CD1c-positive myeloid dendritic cell (primary cell): ENCODE results near the gene FGF3.

Experiments
- DNase-seq: peaks from one replicate; pipeline ENCODE4 v3.0.0-alpha.2; 2016; ENCODE audit errors: extremely low spot score

Gene FGF3

GRCh38 chr11:69843529-69843921 is 24.3 kb upstream of the FGF3 start:
- no peak for DNase-seq

DNA sequence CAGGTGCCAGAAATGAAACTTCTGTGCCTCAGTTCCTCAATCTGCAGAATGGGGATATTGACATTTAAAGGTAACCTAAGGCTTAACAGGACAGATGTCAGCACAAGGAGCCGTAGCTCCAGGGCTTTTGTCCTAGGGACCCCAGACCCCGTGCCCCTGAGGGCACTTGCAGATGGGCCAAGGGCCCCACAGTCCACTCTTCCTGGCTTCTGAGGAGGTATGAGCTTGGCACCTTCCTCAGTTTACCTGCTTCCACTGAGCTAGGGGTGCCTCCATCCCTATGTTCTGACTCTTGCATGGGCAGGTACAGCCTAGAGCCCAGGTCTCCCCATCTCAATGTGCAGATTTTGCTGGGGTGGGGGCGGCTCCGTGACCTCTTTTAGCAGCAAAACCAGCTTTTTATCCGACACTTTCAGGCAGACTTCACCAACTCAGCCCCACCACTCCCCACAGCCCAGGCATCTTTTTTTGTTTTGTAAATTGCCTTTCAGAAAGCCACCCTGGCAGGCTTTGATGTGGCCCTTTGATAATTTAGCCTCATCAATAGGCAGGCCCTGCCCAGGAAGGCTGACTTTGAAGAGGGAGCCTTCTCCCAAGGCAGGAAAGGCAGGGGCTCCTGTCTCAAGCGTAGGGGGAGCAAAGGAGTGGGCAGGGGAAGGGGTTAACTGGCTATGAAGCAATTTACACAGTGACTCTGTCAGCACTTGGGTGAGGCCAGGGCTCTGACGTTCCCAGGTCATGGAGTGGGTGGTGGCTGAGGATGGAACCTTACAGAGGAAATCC is 23.7 kb upstream of the FGF3 start:
- DNase-seq: no peak

- peak; percentile 3 for DNase-seq
Measured at GRCh38 chr11:69841859-69842698, 22.9 kb upstream of the FGF3 start.

- DNase-seq: no peak
Measured at GRCh38 chr11:69841170-69841858, 22.1 kb upstream of the FGF3 start.

DNA sequence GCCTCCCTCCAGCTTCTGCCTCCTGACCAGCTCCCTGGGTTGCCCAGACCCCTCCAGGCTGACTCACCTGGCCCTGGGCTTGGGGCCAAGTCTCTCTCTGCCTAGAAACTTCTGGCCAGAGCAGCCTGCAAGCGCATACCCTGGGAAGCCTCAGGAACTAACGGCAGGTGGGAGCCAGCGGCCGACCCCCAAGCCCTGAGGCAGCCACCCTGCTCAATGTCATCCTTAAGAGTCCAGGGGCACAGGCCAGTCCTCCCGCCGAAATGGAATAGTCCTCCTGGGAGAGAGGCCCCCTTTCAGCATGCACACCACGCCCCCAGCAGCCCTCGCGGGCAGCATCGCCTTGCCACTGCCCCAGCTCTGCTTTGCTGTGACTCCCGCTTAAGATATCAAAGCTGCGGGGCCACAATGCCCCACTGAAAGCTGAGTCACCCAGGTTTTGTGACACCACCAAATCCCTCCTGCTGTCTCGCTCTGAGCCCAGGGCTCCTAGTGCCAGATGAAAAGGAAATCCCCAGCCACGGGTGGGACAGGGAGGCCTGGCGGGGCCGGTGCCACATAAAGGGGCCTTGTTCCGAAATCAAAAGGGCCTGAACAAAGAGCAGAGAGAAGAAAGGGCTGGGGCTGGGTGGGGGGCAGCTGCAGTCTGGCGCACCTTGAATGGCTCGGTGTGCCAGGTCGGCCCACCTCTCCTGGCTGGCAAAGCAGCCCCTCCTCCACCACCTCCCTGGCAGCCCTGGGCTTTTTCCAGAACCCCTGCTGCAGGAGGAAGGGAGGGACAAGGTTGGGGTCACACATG is 21.4 kb upstream of the FGF3 start:
- no peak for DNase-seq

- DNase-seq: no peak
Measured at GRCh38 chr11:69839516-69839915, 20.3 kb upstream of the FGF3 start.

DNA sequence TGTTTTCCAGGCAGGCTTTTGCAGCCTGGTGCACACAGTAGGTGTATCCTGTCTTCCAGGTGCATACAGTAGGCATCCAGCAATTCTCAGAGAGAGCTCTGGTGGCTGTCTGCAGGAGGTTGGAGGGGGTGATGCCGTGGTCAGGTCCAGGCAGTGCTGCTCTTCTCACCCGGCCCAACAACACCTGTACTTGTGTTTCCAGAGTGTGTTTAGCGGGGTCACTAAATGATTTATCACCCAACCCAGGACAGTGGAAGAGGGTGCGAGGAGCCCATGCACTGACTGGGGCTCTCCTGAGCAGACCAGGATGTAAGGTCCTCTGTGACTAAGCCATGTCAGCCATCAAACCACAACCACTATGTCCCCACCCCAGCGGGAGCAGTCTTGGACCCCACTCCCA is 18.6 kb upstream of the FGF3 start:
- no peak for DNase-seq

DNA sequence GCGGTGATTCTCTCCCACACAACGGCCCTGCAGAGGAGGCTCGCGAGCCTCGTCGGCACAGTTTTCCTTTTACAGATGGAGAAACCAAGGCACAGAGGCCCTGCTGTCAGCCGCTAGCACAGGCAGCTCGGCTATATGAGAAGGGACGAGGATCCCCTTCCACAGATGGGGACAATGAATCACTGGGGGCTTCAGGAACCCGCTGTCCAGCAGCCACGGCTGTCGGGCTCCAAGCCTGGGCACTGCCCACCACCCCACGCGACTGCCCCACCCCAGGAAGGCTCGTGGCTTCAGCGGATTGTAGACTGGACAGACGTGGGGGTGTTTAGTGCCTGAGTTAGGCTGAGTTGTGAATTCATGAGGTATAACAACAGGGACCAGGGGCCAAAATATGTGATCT is 17.2 kb upstream of the FGF3 start:
- no peak for DNase-seq

DNA sequence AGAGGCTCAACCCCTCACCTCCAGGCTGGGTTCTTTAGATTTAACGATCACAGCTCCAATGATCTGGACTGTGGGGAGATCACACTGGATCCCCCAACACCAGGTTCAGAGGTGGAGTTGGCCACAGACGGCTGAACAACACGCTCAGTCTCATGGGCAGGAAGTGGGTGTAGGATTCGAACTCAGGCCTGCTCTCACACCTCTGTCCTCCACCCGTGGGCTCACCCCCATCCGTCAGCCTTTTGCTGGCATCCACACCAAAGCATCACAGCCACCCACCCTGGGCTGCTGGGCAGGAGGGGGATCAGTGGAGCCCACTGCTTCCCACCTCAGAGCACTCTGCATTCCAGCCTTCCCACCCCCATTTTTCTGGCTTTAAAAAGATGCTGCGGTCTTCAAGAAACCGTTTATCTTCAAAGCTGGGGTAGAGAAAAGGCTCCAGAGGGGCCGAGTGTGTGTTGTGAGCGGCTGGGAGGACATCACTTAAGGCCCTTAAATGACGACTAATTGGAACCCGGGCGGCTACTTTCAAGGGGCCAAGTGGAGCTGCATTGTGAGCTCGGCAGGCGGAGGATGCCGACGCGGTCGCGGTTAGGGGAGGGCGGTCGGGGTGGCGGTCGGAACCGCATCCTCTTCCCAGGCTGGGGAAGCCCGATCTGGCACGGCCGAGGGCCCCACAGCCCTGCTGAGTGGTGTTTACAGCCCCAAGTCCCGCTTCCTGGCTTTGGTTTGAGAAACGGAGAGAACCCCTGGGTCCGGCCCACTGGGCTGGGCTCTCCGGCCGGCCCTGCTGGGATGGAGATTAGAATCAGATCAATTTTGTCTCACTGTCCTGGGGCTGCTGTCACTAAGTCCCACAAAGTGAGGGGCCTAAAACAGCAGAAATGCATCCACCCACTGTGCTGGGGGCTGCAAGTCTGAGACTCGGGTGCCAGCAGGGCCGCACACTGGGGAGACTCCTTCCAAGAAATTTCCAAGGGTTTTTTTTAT is 15.9 kb upstream of the FGF3 start:
- no peak for DNase-seq

GRCh38 chr11:69834251-69834650 is 15.0 kb upstream of the FGF3 start:
- no peak for DNase-seq

GRCh38 chr11:69832561-69833413 is 13.6 kb upstream of the FGF3 start:
- DNase-seq: no peak

DNA sequence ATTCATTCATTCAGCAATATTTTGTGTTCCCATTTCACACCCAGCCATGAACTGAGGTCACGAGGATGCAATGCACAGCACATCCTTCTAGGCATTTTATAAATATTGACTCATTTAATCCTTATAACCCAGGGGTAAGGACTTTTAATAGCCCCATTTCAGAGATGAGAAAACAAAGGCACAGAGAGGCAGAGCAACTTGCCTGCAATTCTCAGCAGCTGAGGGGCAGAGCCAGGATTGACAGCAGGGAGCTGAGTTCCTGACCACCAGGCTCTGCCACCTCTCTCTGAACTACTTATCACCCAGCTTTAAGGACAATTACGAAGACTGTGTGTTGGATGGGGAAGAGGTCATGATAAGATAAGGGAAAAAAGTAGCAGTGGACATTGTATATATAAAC is 12.8 kb upstream of the FGF3 start:
- no peak for DNase-seq

GRCh38 chr11:69830086-69830485 is 10.9 kb upstream of the FGF3 start:
- DNase-seq: no peak

DNA sequence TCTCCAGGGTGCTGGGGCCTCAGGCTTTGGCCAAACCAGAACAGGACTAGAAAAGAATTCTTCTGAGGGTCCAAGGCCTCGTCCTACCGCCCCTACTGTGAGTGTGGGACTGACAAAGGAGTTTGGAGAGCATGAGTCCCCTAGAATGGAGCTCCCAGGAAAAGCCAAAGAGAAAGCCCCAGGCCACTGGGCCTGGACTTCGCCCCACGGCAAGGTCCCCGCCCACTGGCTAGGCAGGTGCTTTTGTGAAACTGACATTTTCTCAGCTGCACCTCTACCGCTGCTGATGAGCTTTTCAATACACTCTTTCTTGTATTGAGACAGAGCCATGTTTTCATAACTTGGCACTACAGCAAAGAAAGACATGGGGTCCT is 9.7 kb upstream of the FGF3 start:
- DNase-seq: no peak

- DNase-seq: no peak
Measured at GRCh38 chr11:69828276-69828970, 9.2 kb upstream of the FGF3 start.

DNA sequence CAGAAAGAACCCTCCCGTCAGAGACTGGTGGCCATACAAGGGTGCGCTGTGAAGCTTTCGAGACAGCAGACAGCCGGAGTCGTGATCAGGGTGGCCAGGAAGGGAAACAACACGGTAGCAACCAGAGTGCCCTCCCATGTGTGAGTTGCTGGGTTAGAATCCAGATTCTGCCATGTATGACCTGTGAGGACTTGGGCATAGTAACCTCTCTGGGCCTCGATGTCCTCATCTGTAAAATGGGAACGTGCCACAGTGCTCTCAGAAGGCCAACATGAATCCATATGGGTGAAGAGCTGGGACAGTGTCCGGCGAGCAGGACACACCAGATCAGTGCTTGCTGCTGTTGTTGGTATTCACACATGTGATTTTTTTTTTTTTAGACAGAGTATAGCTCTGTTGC is 7.6 kb upstream of the FGF3 start:
- no peak for DNase-seq

DNA sequence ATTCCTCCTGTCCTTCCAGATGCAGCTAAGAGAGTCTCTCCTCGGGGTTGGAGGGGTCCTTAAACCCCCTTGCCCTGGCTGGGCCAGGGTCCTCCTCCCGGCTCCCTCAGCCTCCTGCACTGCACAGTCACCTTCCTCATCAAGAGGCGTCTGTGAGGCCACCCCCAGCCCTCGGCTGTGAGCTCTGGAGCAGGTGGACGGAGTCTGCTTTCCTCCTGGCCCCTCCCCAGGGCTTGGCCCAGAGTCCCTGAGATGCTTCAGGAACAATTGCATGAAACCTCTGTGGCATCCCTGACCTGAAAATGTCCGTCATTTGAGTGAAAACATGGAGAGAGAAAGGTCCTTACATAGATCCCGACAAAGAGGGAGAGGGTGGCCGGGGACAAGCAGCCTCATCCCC is 6.7 kb upstream of the FGF3 start:
- DNase-seq: no peak

GRCh38 chr11:69825037-69825834 is 6.0 kb upstream of the FGF3 start:
- no peak for DNase-seq
